Activated naive CD4-positive, alpha-beta T cell treated with Interleukin-2 at 50 U/mL for 16 hours (primary cell): ENCODE measurements around the gene FADS2.

ENCODE experiments used
- DNase-seq: peaks from one replicate; pipeline ENCODE4 v3.0.0-alpha.2; 2020

Gene FADS2

DNA sequence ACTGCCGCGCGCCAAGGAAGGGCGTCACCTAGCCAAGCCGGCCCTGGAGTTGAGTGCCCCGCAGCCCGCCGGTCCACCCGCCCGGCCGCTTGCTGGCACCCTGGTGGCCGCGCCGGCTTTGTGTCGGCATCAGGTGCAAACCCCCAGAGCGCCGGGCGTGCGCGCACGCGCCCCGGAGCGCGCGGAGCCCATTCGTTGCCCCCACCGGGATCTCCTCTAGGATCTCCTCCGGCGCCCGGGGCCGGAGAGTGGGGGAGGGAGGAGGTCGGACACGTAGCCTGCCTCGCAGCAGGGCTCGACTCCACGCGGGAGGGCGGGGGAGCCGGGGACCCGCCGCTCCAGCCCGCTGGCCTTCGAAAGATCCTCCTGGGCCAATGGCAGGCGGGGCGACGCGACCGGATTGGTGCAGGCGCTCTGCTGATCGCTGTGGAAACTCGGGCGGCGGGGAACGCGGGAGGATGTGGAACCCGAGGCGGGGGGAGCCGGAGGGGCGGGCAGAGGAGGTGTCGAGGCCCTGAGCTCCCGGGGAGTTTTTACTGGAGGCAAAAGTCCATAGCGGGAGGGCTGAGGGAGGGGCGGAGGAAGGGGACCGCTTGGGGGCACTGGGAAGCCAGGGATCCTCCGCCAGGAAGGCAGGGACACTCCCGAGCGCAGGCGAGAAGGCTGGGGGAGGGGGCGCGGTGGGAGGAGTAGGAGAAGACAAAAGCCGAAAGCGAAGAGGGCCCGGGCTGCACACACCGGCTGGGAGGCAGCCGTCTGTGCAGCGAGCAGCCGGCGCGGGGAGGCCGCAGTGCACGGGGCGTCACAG is at the start of gene FADS2:
Gene FADS2, plus strand, starts transcription at position 730 of the 808 bp plus-strand sequence. CDS start 91 bp downstream, outside the sequence.
- DNase-seq = peak; percentile 58

DNA sequence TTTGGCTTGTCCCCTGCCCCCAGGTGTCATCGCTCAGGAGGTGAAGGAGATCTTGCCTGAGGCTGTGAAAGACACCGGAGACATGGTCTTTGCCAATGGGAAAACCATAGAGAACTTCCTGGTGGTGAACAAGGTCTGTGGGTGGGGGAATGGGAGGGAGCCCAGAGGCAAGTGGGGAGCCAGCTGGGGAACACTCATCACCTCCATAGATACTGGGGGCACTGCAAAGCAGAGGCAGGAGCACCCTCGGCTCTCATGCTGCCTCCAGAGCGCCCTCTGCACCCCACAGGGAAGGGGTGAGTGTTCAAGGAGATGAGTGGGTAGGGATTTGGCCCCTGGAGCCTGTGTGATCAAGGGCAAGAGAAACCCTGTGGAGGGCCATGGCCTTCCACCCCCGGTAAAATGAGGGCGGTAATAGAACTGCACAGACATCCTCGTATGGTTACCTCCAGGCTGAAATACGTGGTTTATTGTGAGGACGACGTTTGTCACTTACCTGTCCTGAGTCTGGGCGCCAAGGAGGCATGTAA is 49.7 kb upstream of the FADS2 start:
- no peak for DNase-seq

DNA sequence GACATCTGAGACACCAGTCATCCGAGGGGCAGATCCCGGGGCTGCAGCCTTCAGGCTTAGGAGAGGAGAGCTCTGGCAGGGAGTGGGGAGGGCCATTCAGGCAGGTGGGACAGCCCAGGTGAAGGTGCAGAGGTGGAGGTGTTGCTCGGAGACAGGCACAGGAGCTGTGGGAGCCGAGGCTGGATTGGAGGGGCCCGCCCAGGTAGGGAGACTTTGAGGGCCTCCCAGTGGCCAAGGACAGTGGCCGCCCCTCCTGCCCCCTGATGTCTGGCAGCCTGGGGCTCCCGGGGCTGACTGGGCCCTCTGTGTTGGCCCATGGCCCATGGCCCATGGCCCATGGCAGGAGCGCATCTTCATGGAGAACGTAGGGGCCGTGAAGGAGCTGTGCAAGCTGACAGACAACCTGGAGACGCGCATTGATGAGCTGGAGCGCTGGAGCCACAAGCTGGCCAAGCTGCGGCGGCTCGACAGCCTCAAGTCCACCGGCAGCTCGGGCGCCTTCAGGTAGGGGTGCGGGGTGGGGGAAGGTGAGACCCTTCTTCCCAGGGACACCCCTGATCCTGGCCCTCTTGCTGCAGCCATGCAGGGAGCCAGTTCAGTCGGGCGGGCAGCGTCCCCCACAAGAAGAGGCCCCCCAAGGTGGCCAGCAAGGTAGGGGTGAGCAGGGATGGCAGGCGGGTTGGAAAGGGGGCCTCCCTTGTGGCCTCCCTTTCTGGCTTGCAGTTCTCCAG is 49.0 kb upstream of the FADS2 start:
- no peak for DNase-seq

- DNase-seq = no peak
These were observed 48.2 kb upstream of the FADS2 start for GRCh38 chr11:61779666-61780525.

DNA sequence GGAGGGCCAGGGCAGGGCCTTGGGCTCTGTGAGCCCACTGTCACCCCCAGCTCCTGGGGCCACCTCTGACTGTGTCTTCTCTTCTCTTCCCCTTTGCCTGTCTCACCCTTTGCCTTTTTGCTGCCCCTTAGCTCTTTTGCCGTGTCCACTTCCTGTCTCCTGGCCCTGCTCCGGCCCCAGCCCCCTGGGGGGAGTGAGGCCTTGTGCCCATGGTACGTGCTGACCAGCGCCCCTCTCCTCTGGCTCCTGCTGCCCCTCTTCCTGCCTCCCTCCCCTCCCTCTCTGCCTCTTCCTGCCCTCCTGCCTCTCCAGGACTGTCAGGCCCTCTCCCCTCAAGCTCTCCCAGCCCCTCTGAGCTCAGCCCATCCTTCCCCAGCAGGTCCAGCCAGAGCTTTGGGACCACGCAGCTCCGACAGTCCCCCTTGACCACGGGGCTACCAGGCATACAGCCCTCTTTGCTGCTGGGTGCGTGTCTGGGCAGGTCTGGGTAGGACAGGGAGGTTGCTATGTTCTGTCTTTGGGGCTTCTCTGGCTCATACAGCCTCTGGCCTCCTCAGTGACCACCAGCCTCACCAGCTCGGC is 47.4 kb upstream of the FADS2 start:
- DNase-seq = no peak

- DNase-seq = no peak
These were observed 46.5 kb upstream of the FADS2 start for GRCh38 chr11:61781585-61781984.

- DNase-seq = no peak
These were observed 45.8 kb upstream of the FADS2 start for GRCh38 chr11:61782299-61782698.

DNA sequence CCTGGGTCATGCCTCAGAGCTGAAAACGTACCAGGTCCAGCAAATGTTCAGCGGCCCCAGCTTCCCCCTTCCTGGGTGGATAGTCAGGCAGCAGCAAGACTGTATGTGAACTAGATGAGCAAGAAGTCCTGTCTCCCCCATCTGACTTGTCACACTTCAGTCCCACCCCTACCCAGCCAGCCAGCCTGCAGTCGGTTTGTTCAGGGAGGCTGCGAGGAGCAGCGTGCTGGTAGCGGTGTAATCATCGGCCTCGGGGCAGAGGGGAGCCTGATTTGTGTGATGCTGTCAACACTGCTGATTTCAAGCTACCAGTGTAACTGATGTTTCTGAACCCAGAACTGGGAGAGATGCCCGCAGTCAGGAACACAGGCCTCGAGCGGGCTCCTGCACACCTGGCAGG is 45.3 kb upstream of the FADS2 start:
- DNase-seq = no peak

DNA sequence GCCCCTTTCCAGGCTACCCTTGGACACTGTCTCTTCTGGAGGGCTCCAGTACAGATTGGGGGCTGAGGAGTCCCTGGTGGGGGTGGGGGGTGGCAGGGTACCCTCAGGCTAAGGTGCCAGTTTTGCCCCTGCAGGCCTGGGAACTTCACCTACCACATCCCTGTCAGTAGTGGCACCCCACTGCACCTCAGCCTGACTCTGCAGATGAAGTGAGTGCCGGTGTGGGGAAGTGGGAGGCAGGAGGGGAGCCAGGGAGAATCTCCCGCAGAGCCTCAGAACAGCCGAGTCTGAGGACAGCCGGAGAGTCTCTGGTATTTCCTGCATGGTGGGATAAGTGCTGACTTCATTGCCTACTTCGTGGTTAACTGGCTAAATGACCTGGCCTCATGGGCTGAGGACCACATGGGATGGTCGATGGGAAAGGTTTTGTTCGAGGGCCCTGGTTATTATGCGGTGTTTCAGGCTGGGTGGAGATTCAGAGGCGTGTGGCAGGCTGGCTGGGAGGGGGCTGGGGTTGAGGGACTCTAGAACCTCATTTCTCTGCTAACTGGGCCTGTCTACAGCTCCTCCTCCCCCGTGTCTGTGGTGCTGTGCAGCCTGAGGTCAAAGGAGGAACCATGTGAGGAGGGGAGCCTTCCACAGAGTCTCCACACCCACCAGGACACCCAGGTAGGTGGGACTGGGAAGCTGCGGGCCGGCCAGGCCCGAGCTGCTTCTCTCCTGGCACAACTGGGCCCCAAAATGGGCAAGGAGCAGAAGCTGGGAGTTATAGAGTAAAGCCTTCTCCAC is 44.2 kb upstream of the FADS2 start:
- no peak for DNase-seq

- no peak for DNase-seq
These were observed 43.6 kb upstream of the FADS2 start for GRCh38 chr11:61784506-61784805.

DNA sequence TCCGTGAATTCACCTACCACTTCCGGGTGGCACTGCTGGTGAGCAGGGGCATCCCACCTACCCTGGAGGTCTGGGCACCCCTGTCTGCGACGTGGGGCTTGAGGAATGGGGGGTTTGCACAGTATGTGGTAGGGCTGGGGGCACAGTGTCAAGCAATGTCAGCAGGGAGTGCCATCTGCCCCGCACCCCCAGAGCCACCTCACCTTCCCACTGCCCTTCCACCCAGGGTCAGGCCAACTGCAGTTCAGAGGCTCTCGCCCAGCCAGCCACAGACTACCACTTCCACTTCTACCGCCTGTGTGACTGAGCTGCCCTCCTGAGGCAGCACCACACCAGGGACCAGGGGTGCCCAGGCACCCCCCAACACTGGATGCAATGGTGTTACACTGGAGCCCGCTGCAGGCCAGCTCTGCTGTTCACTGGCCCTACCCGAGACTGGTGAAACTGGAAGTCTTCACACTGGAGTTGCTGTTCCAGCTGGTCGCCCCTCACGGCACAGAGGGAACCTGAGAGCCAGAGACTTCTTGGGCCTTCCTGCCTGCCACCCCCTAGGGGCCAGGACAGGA is 42.2 kb upstream of the FADS2 start:
- no peak for DNase-seq

DNA sequence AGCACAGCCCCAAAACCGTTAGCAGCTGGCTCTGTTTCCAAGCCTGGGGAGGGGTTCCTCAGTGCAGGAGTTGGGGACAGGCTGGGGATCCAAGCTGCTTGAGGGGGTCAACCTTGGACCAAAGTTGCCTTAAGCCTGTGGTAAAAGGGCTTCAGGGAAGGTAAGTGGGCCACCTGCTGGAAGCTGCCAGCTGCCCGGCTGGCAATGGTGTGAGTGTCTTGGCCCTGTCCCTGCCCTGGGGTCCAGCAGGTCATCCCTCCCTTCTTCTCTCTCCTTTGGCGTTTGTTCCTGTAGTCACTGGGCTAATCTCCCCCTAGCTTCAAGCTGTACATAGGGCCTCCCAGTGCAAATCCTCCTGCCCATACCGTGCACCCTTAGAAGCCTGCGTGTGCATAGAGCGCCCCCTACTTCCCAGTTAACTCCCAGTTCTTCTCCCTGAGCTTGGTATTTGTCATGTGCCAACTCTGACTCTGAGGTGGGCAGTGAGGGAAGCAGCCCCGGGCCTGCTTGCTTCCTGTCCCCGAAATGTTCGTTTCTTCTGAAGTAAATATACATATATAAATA is 40.1 kb upstream of the FADS2 start:
- DNase-seq = no peak

DNA sequence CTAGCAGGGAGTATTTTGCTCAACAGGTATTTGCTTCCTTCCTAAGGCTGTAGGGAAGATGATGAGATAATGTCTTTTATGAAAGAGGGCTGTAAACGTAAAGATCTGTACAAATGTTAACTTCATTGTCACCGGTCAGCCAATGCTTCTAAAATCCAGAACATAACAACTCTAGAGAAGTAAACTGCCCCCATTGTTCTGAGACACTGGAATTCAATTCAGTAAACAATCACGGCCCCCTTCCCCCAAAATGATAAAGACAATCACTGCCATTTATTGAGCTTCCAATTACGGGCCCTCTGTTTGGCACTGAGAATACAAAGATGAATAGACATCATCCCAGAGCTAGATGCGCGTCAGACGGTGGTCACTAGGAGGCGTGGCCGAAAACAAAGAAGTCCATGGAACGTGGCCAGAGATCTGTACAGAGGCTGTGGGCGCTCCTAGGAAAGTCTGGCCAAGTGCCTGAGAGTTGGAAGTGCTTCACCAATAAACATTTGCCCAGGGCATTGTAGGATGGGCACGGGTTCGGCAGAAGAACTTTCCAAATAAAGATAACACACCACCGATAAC is 36.3 kb upstream of the FADS2 start:
- peak; percentile 51 for DNase-seq

- peak; percentile 88 for DNase-seq
These were observed 35.6 kb upstream of the FADS2 start, which contains the start of the genes FEN1 and TMEM258 for GRCh38 chr11:61792310-61793082. Gene FEN1, plus strand, starts transcription at chr11:61792911. Its CDS starts 2,451 bp downstream, at chr11:61795362. Gene TMEM258, minus strand, starts transcription at chr11:61792599. Its CDS starts 41 bp downstream, at chr11:61792558.

DNA sequence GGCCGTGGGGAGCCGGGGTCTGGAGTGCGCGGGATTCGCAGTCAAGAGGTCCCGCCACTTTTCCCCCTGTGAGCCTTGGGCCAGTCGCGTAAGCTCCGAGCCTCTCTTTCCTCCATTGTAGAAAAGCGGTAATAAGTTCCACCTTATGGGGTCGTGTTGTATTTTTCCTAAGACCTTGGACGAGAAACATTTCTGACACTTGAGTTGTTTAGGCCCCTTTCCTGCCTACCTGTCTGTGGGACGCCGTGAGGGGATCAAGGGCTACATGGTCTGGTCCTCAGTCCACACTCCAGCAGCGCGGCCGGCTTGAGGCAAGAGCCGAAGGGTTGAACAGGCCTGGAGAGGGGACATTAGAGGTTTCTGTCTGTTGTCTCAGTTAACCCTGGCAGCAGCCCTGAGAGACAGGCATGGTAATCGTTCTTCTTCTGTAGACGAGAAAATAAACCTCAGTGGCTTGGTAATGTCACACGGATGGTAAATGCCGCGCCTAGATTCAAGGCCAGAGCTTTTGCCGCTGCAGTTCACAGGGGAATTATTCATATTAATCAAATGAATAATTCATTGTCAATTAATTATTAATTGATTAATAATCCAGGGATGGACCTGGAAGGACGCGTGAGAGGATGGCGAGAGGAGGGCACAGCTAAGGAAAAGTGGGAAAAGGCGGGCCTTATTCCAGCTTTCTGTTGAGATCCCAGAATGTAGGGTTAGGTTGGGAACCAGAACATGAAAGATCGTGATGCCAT is 34.8 kb upstream of the FADS2 start:
- no peak for DNase-seq

DNA sequence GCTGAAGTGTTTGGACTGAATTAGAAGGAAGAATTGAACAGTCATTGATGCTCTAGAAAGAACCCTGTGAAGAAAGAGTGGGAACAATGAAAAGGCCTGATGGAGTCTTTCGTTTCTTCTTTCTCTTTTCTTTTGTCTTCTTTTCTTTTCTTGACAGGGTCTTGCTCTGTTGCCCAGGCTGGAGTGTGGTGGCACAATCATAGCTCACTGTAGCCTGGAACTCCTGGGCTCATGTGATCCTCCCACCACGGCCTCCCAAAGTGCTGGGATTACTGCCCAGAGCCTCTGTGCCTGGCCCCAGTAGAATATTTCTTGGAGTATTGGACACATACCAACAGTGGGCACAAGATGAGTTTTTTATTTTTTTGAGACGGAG is 34.3 kb upstream of the FADS2 start:
- no peak for DNase-seq

DNA sequence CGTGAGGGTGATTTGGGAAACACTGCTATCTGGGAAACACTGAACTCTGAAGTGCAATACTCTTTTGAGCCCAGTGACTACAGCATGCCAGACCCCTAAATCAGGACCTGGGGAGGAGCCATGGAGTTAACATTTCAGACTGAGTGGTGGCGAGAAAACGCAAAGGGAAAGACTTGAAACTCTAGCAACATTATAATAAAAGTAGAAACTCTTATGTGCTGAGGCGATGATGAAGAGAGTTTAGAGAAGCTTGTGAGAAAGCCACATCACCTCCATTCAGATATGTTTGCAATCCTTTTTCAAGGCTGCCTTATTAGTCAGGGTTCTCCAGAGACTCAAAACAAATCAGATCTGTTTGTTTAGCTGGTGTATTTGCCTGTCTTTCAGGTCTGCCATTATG is 33.5 kb upstream of the FADS2 start:
- DNase-seq = no peak

GRCh38 chr11:61795459-61795858 is 32.6 kb upstream of the FADS2 start:
- no peak for DNase-seq

- DNase-seq = no peak
These were observed 32.1 kb upstream of the FADS2 start for GRCh38 chr11:61795876-61796526.
